ENCODE results near the gene TTC7B. TPM values are rescaled to one million over a fixed set of nuclear protein-coding genes. Genes with fewer than 3 reads are reported as not detected.

The TTC7B gene
- total RNA-seq, 2 experiments from 2014 or later, result 1.2 to 1.3 TPM

- Histone ChIP-seq H3K36me3 (ENCODE audit: insufficient read depth, low read length) (no peaks in the 10 kb centered on the region), H3K4me3 (ENCODE audit: low read length) (no peak overlapping the region), H3K4me1 (ENCODE audit: insufficient read depth, low read length) (peaks cover 17% of the 10 kb centered on the region), H3K27me3 (ENCODE audit: control insufficient read depth in 1 of 2, insufficient read depth in 2 of 2, low read length in 2 of 2) (no peaks in the 10 kb centered on the region), H3K9me3 (ENCODE audit: control insufficient read depth in 1 of 2, insufficient read depth in 1 of 2, low read length in 2 of 2) (no peaks in the 10 kb centered on the region), H3K27ac (ENCODE audit: low read depth in 1 of 2, low read length in 2 of 2) (no peak overlapping the region)
- H3K27me3 Mint-ChIP-seq, result no peaks in the 10 kb centered on the region
- ChIA-PET CTCF (no interaction called here), POLR2A (no interaction called here)
- intact Hi-C loops (cut with DNase I, micrococcal nuclease), result no loop called here
- no peak for ATAC-seq (ENCODE audit: poor library complexity)
- H3K27ac Mint-ChIP-seq, result no peak overlapping the region
- H3K36me3 Mint-ChIP-seq (ENCODE audit: low read depth), result no peaks in the 10 kb centered on the region
- TF ChIP-seq CTCF (IDR thresholded peaks at IDR 0.05), result no peak
- no peak for DNase-seq
- H3K4me1 Mint-ChIP-seq (ENCODE audit: low read depth), result peaks cover 17% of the 10 kb centered on the region
- no peak overlapping the region for H3K4me3 Mint-ChIP-seq
- no peaks in the 10 kb centered on the region for H3K9me3 Mint-ChIP-seq
Measured at GRCh38 chr14:90487031-90487430, 329.2 kb downstream of the TTC7B start.

- H3K9me3 ChIP-seq (ENCODE audit: control insufficient read depth in 1 of 2, insufficient read depth in 1 of 2, low read length in 2 of 2), result peaks cover 0 to under 1% of the 10 kb centered on the region in 2 experiments
- H3K36me3 ChIP-seq (ENCODE audit: insufficient read depth, low read length), result no peaks in the 10 kb centered on the region
- TF ChIP-seq CTCF (IDR thresholded peaks at IDR 0.05), result no peak
- Mint-ChIP-seq H3K9me3 (peaks cover 3% of the 10 kb centered on the region), H3K36me3 (ENCODE audit: low read depth) (no peaks in the 10 kb centered on the region), H3K27me3 (peaks cover 10% of the 10 kb centered on the region), H3K4me1 (ENCODE audit: low read depth) (peaks cover 17% of the 10 kb centered on the region), H3K27ac (no peak overlapping the region), H3K4me3 (no peak overlapping the region)
- H3K4me3 ChIP-seq (ENCODE audit: low read length), result no peak overlapping the region
- DNase-seq (no peak), ATAC-seq (ENCODE audit: poor library complexity) (no peak)
- ChIA-PET CTCF (no interaction called here), POLR2A (interaction anchor here (1.5 kb wide), 1 partner anchor 102 kb away, joined by 4 read pairs; no protein-coding TSS in a partner anchor)
- H3K27ac ChIP-seq (ENCODE audit: low read depth in 1 of 2, low read length in 2 of 2), result no peak overlapping the region
- peaks cover 0 to 4% of the 10 kb centered on the region in 2 experiments for H3K27me3 ChIP-seq (ENCODE audit: control insufficient read depth in 1 of 2, insufficient read depth in 2 of 2, low read length in 2 of 2)
- peaks cover 17% of the 10 kb centered on the region for H3K4me1 ChIP-seq (ENCODE audit: insufficient read depth, low read length)
- intact Hi-C loops (cut with DNase I, micrococcal nuclease), result no loop called here
Measured at GRCh38 chr14:90484291-90484690, 331.9 kb downstream of the TTC7B start.

GRCh38 chr14:90483571-90483974 is 332.7 kb downstream of the TTC7B start:
- POLR2A ChIA-PET, result interaction anchor here (1.0 to 1.5 kb wide), 2 partner anchors 100 to 101 kb away, joined by 3 to 4 read pairs; no protein-coding TSS in a partner anchor
- no peak overlapping the region for H3K4me3 ChIP-seq (ENCODE audit: low read length)
- CTCF ChIA-PET, result interaction anchor here (0.5 kb wide), 1 partner anchor 21 kb away, joined by 3 read pairs; no protein-coding TSS in a partner anchor

More at GRCh38 chr14:90483571-90483974, 332.7 kb downstream of the TTC7B start:
- H3K36me3 Mint-ChIP-seq (ENCODE audit: low read depth), result no peaks in the 10 kb centered on the region
- peaks cover 10% of the 10 kb centered on the region for H3K27me3 Mint-ChIP-seq
- DNase-seq (peak; percentile 3 to 68 (median 52)), ATAC-seq (ENCODE audit: poor library complexity) (peak; percentile 83)
- peaks cover 0 to 4% of the 10 kb centered on the region in 2 experiments for H3K27me3 ChIP-seq (ENCODE audit: control insufficient read depth in 1 of 2, insufficient read depth in 2 of 2, low read length in 2 of 2)
- no peak overlapping the region for H3K27ac Mint-ChIP-seq
- no peak for TF ChIP-seq CTCF (IDR thresholded peaks at IDR 0.05)
- no peak overlapping the region for H3K27ac ChIP-seq (ENCODE audit: low read depth in 1 of 2, low read length in 2 of 2)
- H3K9me3 ChIP-seq (ENCODE audit: control insufficient read depth in 1 of 2, insufficient read depth in 1 of 2, low read length in 2 of 2), result peaks cover 0 to 3% of the 10 kb centered on the region in 2 experiments
- no peaks in the 10 kb centered on the region for H3K36me3 ChIP-seq (ENCODE audit: insufficient read depth, low read length)
- peaks cover 3% of the 10 kb centered on the region for H3K9me3 Mint-ChIP-seq
- peaks cover 17% of the 10 kb centered on the region for H3K4me1 Mint-ChIP-seq (ENCODE audit: low read depth)
- peaks cover 17% of the 10 kb centered on the region for H3K4me1 ChIP-seq (ENCODE audit: insufficient read depth, low read length)
- H3K4me3 Mint-ChIP-seq, result peak overlapping the region; percentile 58
- intact Hi-C loops (cut with DNase I, micrococcal nuclease), result no loop called here

All from CD4-positive, alpha-beta T cell (primary cell).